GM12878 (cell line): ENCODE data around the gene NOCT.
"Not testable (repeated sequence)": the region's sequence is repeated elsewhere in the genome, so short reads cannot be mapped to it uniquely, and the experiment has no call there.

Experiments
- RAD21 ChIP-seq: IDR thresholded peaks from 2 replicates; pipeline ENCODE4 v1.6.1; 2011; ENCODE audit warnings: mild to moderate bottlenecking, low read depth, low read length, moderate library complexity; ENCODE audit not compliant: insufficient read depth
- SIN3A ChIP-seq: IDR thresholded peaks from 2 replicates; pipeline ENCODE4 v1.6.1; 2012; ENCODE audit warnings: low read depth, low read length, improper control_type of control experiment
- SREBF2 ChIP-seq: IDR thresholded peaks from 2 replicates; pipeline ENCODE4 v1.6.1; 2012; ENCODE audit warnings: mild to moderate bottlenecking, low read length
- TF ChIP-seq, protein P1 (sequence below): IDR thresholded peaks from 2 replicates; pipeline ENCODE4 v1.6.1; 2012; ENCODE audit warnings: mild to moderate bottlenecking, low read depth, low read length
- TF ChIP-seq, protein P2 (sequence below), 3 experiments: IDR thresholded peaks in 2 of 3; conservative IDR thresholded peaks in 1 of 3; 2 replicates each; pipeline ENCODE4 v1.5.1; 2011; ENCODE audit warnings: low read depth in 3 of 3, low read length in 3 of 3, mild to moderate bottlenecking in 3 of 3, control low read depth in 2 of 3, moderate library complexity in 2 of 3, inconsistent platforms in 1 of 3, mixed read lengths in 1 of 3; ENCODE audit not compliant: control insufficient read depth in 2 of 3, insufficient read depth in 1 of 3; ENCODE audit errors: extremely low read depth in 1 of 3
- TF ChIP-seq, protein P3 (sequence below): IDR thresholded peaks from 2 replicates; pipeline ENCODE4 v1.6.1; 2012; ENCODE audit warnings: low read length, inconsistent platforms

DNA sequence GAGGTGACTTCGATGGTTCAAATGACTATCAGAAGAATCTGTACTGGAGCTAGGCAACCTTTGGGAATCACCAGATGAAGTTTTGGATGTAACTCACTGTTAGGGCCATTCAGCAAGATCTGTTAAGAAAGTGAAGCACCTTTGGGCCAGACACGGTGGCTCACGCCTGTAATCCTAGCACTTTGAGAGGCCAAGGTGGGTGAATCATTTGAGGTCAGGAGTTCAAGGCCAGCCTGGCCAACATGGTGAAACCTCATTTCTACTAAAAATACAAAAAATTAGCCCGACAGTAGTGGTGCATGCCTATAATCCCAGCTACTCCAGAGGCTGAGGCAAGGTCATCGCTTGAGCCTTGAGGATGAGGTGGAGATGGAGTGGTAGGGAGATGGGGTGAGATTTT is 15.4 kb upstream of the NOCT start:
- TF ChIP-seq, protein P1, sequence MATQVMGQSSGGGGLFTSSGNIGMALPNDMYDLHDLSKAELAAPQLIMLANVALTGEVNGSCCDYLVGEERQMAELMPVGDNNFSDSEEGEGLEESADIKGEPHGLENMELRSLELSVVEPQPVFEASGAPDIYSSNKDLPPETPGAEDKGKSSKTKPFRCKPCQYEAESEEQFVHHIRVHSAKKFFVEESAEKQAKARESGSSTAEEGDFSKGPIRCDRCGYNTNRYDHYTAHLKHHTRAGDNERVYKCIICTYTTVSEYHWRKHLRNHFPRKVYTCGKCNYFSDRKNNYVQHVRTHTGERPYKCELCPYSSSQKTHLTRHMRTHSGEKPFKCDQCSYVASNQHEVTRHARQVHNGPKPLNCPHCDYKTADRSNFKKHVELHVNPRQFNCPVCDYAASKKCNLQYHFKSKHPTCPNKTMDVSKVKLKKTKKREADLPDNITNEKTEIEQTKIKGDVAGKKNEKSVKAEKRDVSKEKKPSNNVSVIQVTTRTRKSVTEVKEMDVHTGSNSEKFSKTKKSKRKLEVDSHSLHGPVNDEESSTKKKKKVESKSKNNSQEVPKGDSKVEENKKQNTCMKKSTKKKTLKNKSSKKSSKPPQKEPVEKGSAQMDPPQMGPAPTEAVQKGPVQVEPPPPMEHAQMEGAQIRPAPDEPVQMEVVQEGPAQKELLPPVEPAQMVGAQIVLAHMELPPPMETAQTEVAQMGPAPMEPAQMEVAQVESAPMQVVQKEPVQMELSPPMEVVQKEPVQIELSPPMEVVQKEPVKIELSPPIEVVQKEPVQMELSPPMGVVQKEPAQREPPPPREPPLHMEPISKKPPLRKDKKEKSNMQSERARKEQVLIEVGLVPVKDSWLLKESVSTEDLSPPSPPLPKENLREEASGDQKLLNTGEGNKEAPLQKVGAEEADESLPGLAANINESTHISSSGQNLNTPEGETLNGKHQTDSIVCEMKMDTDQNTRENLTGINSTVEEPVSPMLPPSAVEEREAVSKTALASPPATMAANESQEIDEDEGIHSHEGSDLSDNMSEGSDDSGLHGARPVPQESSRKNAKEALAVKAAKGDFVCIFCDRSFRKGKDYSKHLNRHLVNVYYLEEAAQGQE = not testable (repeated sequence)
- TF ChIP-seq SREBF2, SIN3A, RAD21: not testable (repeated sequence)
- TF ChIP-seq, protein P2, sequence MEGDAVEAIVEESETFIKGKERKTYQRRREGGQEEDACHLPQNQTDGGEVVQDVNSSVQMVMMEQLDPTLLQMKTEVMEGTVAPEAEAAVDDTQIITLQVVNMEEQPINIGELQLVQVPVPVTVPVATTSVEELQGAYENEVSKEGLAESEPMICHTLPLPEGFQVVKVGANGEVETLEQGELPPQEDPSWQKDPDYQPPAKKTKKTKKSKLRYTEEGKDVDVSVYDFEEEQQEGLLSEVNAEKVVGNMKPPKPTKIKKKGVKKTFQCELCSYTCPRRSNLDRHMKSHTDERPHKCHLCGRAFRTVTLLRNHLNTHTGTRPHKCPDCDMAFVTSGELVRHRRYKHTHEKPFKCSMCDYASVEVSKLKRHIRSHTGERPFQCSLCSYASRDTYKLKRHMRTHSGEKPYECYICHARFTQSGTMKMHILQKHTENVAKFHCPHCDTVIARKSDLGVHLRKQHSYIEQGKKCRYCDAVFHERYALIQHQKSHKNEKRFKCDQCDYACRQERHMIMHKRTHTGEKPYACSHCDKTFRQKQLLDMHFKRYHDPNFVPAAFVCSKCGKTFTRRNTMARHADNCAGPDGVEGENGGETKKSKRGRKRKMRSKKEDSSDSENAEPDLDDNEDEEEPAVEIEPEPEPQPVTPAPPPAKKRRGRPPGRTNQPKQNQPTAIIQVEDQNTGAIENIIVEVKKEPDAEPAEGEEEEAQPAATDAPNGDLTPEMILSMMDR (IDR thresholded peaks at IDR 0.05 in 2 of 3, conservative IDR thresholded peaks at IDR 0.05 in 1 of 3; ENCODE audit: control insufficient read depth in 2 of 3, extremely low read depth in 1 of 3, insufficient read depth in 1 of 3, low read depth in 3 of 3, low read length in 3 of 3) = not testable (repeated sequence)
- TF ChIP-seq, protein P3, sequence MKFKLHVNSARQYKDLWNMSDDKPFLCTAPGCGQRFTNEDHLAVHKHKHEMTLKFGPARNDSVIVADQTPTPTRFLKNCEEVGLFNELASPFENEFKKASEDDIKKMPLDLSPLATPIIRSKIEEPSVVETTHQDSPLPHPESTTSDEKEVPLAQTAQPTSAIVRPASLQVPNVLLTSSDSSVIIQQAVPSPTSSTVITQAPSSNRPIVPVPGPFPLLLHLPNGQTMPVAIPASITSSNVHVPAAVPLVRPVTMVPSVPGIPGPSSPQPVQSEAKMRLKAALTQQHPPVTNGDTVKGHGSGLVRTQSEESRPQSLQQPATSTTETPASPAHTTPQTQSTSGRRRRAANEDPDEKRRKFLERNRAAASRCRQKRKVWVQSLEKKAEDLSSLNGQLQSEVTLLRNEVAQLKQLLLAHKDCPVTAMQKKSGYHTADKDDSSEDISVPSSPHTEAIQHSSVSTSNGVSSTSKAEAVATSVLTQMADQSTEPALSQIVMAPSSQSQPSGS = not testable (repeated sequence)
